ENCODE results near the gene PCDH7. TPM values are rescaled to one million over a fixed set of nuclear protein-coding genes. Genes with fewer than 3 reads are reported as not detected.

The PCDH7 gene
- polyA plus RNA-seq, 1 of the 3 experiments (the other 2 are of a cell fraction): 0.48 TPM

DNA sequence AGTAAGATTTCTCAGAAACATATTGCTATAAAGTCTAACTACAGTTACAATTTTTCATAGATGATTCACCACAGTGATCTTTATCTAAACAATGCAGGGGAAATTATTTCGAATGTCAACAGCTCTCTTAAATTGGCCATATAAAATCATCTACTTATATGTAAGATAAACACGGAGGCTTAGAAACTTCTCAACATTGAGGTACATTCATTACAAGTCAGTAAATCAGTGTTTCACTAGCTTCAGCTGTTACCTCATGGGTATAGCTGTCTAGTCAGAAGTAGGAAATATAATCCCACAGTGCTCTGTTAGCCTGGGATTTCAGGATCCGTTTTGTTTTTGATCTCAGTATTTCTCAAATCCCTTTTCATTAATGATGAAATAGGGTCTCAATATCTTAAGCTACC, 43.2 kb downstream of the PCDH7 start:
- H3K4me3 ChIP-seq (ENCODE audit: low read depth in 2 of 2, low read length in 1 of 2): no peak overlapping the region
- H3K9ac ChIP-seq: no peak overlapping the region
- no peak overlapping the region for H3K27ac ChIP-seq (ENCODE audit: low read depth in 2 of 2, low read length in 1 of 2)
- H3F3A ChIP-seq (replicated peaks; ENCODE audit: insufficient read depth): no peaks in the 10 kb centered on the region
- ChIA-PET CTCF (no interaction called here), POLR2A (no interaction called here)
- H3K79me2 ChIP-seq (ENCODE audit: insufficient read depth): no peaks in the 10 kb centered on the region
- no peak overlapping the region for H3K4me2 ChIP-seq
- peak overlapping the region; percentile 53; the same call in 1 of the 2 replicates for H2AFZ ChIP-seq (ENCODE audit: low read depth)
- H3K9me3 ChIP-seq: no peaks in the 10 kb centered on the region
- no peaks in the 10 kb centered on the region for H3K36me3 ChIP-seq (replicated peaks in 1 of 2; ENCODE audit: control insufficient read depth in 1 of 2, insufficient read depth in 2 of 2, low read length in 1 of 2)
- H3K27me3 ChIP-seq (ENCODE audit: insufficient read depth): no peaks in the 10 kb centered on the region
- H3K4me1 ChIP-seq (ENCODE audit: control insufficient read depth in 1 of 2, insufficient read depth in 2 of 2, low read depth in 1 of 2, low read length in 1 of 2): peaks cover 0 to 10% of the 10 kb centered on the region in 2 experiments; a peak in 1 of 4 replicates
- no peak for DNase-seq
- H4K20me1 ChIP-seq (ENCODE audit: insufficient read depth): no peaks in the 10 kb centered on the region
- no peaks in the 10 kb centered on the region for H3K9me2 ChIP-seq
- TF ChIP-seq TAF1 (IDR thresholded peaks at IDR 0.05; ENCODE audit: borderline replicate concordance, low read depth, low read length) (no peak), YY1 (IDR thresholded peaks at IDR 0.05; ENCODE audit: low read depth) (no peak), GABPA (IDR thresholded peaks at IDR 0.05; ENCODE audit: low read depth) (no peak)
- TF ChIP-seq, protein P1, sequence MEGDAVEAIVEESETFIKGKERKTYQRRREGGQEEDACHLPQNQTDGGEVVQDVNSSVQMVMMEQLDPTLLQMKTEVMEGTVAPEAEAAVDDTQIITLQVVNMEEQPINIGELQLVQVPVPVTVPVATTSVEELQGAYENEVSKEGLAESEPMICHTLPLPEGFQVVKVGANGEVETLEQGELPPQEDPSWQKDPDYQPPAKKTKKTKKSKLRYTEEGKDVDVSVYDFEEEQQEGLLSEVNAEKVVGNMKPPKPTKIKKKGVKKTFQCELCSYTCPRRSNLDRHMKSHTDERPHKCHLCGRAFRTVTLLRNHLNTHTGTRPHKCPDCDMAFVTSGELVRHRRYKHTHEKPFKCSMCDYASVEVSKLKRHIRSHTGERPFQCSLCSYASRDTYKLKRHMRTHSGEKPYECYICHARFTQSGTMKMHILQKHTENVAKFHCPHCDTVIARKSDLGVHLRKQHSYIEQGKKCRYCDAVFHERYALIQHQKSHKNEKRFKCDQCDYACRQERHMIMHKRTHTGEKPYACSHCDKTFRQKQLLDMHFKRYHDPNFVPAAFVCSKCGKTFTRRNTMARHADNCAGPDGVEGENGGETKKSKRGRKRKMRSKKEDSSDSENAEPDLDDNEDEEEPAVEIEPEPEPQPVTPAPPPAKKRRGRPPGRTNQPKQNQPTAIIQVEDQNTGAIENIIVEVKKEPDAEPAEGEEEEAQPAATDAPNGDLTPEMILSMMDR (IDR thresholded peaks at IDR 0.05): no peak
- TF ChIP-seq, protein P2, sequence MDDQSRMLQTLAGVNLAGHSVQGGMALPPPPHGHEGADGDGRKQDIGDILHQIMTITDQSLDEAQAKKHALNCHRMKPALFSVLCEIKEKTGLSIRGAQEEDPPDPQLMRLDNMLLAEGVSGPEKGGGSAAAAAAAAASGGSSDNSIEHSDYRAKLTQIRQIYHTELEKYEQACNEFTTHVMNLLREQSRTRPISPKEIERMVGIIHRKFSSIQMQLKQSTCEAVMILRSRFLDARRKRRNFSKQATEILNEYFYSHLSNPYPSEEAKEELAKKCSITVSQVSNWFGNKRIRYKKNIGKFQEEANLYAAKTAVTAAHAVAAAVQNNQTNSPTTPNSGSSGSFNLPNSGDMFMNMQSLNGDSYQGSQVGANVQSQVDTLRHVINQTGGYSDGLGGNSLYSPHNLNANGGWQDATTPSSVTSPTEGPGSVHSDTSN (IDR thresholded peaks at IDR 0.05): no peak
- TF ChIP-seq, protein P3, sequence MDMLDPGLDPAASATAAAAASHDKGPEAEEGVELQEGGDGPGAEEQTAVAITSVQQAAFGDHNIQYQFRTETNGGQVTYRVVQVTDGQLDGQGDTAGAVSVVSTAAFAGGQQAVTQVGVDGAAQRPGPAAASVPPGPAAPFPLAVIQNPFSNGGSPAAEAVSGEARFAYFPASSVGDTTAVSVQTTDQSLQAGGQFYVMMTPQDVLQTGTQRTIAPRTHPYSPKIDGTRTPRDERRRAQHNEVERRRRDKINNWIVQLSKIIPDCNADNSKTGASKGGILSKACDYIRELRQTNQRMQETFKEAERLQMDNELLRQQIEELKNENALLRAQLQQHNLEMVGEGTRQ (IDR thresholded peaks at IDR 0.05; ENCODE audit: borderline replicate concordance, low read depth, low read length): no peak
- 66% methylated on average over 3 of the region's 3 CpGs for WGBS (ENCODE audit: low lambda C conversion rate)

DNA sequence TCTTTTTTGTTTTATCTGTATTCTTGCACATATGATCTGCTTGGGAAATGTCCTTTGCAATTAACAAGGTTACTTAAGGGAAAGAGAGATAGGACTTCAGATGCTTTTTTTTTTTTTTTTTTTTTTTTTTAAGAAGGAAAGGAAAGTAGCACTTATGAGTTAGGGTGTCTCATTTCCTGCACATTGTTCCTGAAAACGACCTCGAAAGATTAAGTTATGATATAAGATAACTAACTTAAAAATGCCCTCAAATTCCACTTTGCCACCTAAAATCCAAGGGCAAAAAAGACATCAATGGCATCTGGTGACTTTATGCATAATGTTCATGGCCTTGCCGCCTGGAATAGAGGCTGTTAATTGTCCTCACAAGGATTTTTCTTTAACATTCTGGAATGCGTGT, 44.9 kb downstream of the PCDH7 start:
- Histone ChIP-seq H3K27ac (ENCODE audit: low read depth in 2 of 2, low read length in 1 of 2) (no peak overlapping the region), H3K4me1 (ENCODE audit: control insufficient read depth in 1 of 2, insufficient read depth in 2 of 2, low read depth in 1 of 2, low read length in 1 of 2) (peaks cover 4 to 16% of the 10 kb centered on the region in 2 experiments; a peak in 3 of 4 replicates), H3K27me3 (ENCODE audit: insufficient read depth) (no peaks in the 10 kb centered on the region), H3K4me2 (no peak overlapping the region), H3F3A (replicated peaks; ENCODE audit: insufficient read depth) (no peaks in the 10 kb centered on the region), H3K79me2 (ENCODE audit: insufficient read depth) (no peaks in the 10 kb centered on the region), H3K9me2 (no peaks in the 10 kb centered on the region), H3K4me3 (ENCODE audit: low read depth in 2 of 2, low read length in 1 of 2) (no peak overlapping the region), H3K36me3 (replicated peaks in 1 of 2; ENCODE audit: control insufficient read depth in 1 of 2, insufficient read depth in 2 of 2, low read length in 1 of 2) (no peaks in the 10 kb centered on the region), H3K9ac (no peak overlapping the region), H2AFZ (ENCODE audit: low read depth) (no peak overlapping the region), H3K9me3 (no peaks in the 10 kb centered on the region), H4K20me1 (ENCODE audit: insufficient read depth) (no peaks in the 10 kb centered on the region)
- WGBS (ENCODE audit: low lambda C conversion rate): 66% methylated on average over 4 of the region's 4 CpGs
- TF ChIP-seq TCF12 (IDR thresholded peaks at IDR 0.05) (no peak), NFIC (IDR thresholded peaks at IDR 0.05; ENCODE audit: borderline replicate concordance) (no peak), SIN3A (IDR thresholded peaks at IDR 0.05; ENCODE audit: borderline replicate concordance, low read depth, low read length) (no peak), CHD2 (IDR thresholded peaks at IDR 0.05; ENCODE audit: low read length, partially characterized antibody) (no peak), TAF1 (IDR thresholded peaks at IDR 0.05; ENCODE audit: borderline replicate concordance, low read depth, low read length) (no peak), GABPA (IDR thresholded peaks at IDR 0.05; ENCODE audit: low read depth) (no peak), SMC3 (IDR thresholded peaks at IDR 0.05; ENCODE audit: low read depth, low read length) (no peak), ELF1 (IDR thresholded peaks at IDR 0.05) (no peak), JUND (IDR thresholded peaks at IDR 0.05) (no peak), FOXM1 (IDR thresholded peaks at IDR 0.05; ENCODE audit: low read depth) (no peak), RXRA (IDR thresholded peaks at IDR 0.05; ENCODE audit: borderline replicate concordance, low read depth) (no peak), RFX5 (IDR thresholded peaks at IDR 0.05; ENCODE audit: low read length) (no peak), TEAD4 (IDR thresholded peaks at IDR 0.05; ENCODE audit: borderline replicate concordance, insufficient read depth) (no peak), GATA2 (CRISPR knock-in tag; IDR thresholded peaks at IDR 0.05) (no peak), YY1 (IDR thresholded peaks at IDR 0.05; ENCODE audit: low read depth) (no peak)
- TF ChIP-seq, protein P4, sequence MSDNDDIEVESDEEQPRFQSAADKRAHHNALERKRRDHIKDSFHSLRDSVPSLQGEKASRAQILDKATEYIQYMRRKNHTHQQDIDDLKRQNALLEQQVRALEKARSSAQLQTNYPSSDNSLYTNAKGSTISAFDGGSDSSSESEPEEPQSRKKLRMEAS (IDR thresholded peaks at IDR 0.05; ENCODE audit: low read depth): no peak
- TF ChIP-seq, protein P5, sequence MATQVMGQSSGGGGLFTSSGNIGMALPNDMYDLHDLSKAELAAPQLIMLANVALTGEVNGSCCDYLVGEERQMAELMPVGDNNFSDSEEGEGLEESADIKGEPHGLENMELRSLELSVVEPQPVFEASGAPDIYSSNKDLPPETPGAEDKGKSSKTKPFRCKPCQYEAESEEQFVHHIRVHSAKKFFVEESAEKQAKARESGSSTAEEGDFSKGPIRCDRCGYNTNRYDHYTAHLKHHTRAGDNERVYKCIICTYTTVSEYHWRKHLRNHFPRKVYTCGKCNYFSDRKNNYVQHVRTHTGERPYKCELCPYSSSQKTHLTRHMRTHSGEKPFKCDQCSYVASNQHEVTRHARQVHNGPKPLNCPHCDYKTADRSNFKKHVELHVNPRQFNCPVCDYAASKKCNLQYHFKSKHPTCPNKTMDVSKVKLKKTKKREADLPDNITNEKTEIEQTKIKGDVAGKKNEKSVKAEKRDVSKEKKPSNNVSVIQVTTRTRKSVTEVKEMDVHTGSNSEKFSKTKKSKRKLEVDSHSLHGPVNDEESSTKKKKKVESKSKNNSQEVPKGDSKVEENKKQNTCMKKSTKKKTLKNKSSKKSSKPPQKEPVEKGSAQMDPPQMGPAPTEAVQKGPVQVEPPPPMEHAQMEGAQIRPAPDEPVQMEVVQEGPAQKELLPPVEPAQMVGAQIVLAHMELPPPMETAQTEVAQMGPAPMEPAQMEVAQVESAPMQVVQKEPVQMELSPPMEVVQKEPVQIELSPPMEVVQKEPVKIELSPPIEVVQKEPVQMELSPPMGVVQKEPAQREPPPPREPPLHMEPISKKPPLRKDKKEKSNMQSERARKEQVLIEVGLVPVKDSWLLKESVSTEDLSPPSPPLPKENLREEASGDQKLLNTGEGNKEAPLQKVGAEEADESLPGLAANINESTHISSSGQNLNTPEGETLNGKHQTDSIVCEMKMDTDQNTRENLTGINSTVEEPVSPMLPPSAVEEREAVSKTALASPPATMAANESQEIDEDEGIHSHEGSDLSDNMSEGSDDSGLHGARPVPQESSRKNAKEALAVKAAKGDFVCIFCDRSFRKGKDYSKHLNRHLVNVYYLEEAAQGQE (IDR thresholded peaks at IDR 0.05; ENCODE audit: low read depth, low read length): no peak
- TF ChIP-seq, protein P6, sequence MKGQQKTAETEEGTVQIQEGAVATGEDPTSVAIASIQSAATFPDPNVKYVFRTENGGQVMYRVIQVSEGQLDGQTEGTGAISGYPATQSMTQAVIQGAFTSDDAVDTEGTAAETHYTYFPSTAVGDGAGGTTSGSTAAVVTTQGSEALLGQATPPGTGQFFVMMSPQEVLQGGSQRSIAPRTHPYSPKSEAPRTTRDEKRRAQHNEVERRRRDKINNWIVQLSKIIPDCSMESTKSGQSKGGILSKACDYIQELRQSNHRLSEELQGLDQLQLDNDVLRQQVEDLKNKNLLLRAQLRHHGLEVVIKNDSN (IDR thresholded peaks at IDR 0.05; ENCODE audit: borderline replicate concordance, low read depth): no peak
- DNase-seq: no peak
- CTCF ChIA-PET: no interaction called here
- POLR2A ChIA-PET: no interaction called here

All from SK-N-SH (cell line).